ENCODE measurements around the gene FUT3. TPM values are rescaled to one million over a fixed set of nuclear protein-coding genes. Genes with fewer than 3 reads are reported as not detected.
A peak's percentile ranks its signal among the peaks of the same experiment; 100 is the strongest.

The FUT3 gene
- total and polyA plus RNA-seq, 8 donors, result 1.1 to 119 (median 7.8) TPM

DNA sequence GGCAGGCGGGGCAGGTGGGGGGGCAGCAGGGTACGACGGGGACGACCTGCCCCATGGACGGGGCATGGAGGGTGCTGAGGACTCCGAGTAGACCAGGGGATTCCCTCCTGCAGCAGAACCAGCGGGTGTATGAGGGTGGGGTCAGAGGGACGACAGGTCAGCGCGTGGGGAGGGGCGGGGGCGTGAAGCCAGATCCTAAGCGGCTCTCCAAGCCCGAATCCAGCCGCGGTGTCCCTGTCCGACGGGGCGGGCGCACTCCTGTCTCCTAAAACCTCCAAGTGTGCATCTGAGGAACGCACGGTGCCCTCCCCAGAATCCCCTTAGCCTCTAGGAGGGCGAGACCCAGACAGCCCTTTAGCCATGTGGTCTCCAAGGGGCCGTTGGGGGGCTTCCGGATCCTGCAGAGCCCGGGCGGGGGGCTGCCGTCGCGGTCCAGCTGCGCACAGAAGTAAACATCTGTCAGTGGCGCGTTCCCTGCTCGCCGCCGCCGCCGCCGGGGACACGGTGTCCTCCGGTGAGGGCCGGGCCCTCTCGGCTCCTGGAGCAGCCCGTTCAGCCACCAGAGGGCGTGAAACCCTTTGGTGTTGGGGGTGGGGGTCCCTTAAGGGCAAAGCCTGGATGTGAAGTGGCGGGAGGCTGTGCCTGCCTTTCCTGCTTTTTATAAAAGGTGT, 45.7 kb downstream of the FUT3 start:
- Histone ChIP-seq H3K27me3 (peaks cover 0 to 51% (median 20%) of the 10 kb centered on the region in 3 donors), H3K27ac (peak overlapping the region; percentile 69 to 88 (median 77)), H3K4me3 (peak overlapping the region; percentile 44 to 63 (median 58)), H3K9me3 (no peaks in the 10 kb centered on the region), H3K4me1 (peaks cover 26 to 53% (median 50%) of the 10 kb centered on the region in 4 donors), H3K36me3 (peaks cover 0 to 4% (median 0%) of the 10 kb centered on the region in 4 donors)
- intact Hi-C loops (cut with DNase I; ENCODE audit: low total_unique reads), result loop anchor here (10.0 kb wide), 1 partner anchor 89 kb away; no protein-coding TSS in a partner anchor
- TF ChIP-seq POLR2A (IDR thresholded peaks at IDR 0.05) (no peak), POLR2AphosphoS5 (IDR thresholded peaks at IDR 0.05) (peak; percentile 16 to 74 (median 60)), EP300 (IDR thresholded peaks at IDR 0.05) (peak; percentile 58)
- TF ChIP-seq, protein P1, sequence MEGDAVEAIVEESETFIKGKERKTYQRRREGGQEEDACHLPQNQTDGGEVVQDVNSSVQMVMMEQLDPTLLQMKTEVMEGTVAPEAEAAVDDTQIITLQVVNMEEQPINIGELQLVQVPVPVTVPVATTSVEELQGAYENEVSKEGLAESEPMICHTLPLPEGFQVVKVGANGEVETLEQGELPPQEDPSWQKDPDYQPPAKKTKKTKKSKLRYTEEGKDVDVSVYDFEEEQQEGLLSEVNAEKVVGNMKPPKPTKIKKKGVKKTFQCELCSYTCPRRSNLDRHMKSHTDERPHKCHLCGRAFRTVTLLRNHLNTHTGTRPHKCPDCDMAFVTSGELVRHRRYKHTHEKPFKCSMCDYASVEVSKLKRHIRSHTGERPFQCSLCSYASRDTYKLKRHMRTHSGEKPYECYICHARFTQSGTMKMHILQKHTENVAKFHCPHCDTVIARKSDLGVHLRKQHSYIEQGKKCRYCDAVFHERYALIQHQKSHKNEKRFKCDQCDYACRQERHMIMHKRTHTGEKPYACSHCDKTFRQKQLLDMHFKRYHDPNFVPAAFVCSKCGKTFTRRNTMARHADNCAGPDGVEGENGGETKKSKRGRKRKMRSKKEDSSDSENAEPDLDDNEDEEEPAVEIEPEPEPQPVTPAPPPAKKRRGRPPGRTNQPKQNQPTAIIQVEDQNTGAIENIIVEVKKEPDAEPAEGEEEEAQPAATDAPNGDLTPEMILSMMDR (IDR thresholded peaks at IDR 0.05), result peak in 5 of 7 experiments; percentile 72 to 82 (median 80)
- DNase-seq, result peak; percentile 88 to 92
- 1 to 2% (median 2%) methylated on average over 18 to 46 of the region's 46 CpGs for whole genome bisulfite sequencing, 5 donors

DNA sequence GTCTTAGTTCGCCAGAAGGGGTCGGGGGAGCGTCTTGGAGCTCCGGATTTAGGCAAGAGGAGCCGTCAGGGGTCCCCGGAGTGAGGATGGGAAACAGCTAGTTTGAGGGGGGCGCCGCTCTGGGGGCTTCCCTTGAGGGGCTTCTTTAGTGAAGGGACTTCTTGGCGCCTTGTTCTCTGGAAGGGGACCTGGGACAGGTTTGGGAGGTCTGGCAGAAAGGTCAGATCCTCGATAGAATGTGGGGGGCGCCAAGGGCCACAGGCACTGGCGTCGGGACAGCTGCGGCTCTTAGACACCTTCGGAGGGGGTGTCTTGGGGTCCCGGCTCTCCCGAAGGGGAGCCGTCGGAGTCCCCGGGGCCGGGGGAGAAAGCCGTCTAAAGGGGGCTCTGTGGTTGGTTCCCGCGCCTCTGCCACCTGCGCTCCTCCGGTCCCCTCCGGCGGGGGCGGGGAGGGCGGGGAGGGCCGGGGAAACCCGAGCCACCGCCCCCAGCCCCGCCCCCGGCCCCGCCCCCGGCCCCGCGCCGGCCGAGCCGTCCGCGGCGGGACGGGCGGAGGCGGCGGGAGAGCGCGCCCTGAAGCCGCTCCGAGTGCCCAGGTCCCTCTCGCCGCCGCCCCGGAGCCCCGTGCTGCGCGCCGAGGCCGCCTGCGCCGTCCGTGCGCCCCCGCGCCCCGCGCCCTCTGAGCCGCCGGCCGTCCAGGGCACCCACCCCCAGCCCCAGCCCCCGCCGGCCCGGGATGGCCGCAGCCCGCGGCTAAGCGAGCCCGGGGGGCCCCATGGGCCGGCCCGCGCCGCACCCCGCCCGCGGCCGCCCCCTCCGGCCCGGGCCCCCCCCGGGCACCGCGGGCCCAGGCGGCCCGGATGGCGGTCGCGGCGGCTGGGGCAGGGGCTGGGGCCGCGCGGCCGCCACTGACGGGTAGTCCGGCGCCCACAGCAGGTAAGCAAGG, 46.5 kb downstream of the FUT3 start, which contains the start of gene NRTN:
Gene NRTN, plus strand, starts transcription at position 552 of the 946 bp plus-strand sequence. CDS start 19,099 bp downstream, outside the sequence.
- Histone ChIP-seq H3K4me1 (peaks cover 34 to 61% (median 58%) of the 10 kb centered on the region in 4 donors), H3K36me3 (peaks cover 0 to 4% (median 0%) of the 10 kb centered on the region in 4 donors), H3K4me3 (peak within 1 kb of the TSS; percentile 44 to 63 (median 58)), H3K27ac (peak within 1 kb of the TSS; percentile 69 to 88 (median 77)), H3K9me3 (no peaks in the 10 kb centered on the region), H3K27me3 (peaks cover 0 to 59% (median 24%) of the 10 kb centered on the region in 3 donors)
- WGBS, 5 donors, result 1 to 4% (median 2%) methylated on average over 28 to 104 of the region's 107 CpGs
- peak; percentile 69 to 75 for DNase-seq
- intact Hi-C loops (cut with DNase I; ENCODE audit: low total_unique reads), result loop anchor here (10.0 kb wide), 1 partner anchor 90 kb away; no protein-coding TSS in a partner anchor
- no peak for TF ChIP-seq POLR2AphosphoS5 (IDR thresholded peaks at IDR 0.05)
- no peak for TF ChIP-seq POLR2A (IDR thresholded peaks at IDR 0.05)
- TF ChIP-seq, protein P1 (IDR thresholded peaks at IDR 0.05), result no peak
- no peak for TF ChIP-seq EP300 (IDR thresholded peaks at IDR 0.05)

DNA sequence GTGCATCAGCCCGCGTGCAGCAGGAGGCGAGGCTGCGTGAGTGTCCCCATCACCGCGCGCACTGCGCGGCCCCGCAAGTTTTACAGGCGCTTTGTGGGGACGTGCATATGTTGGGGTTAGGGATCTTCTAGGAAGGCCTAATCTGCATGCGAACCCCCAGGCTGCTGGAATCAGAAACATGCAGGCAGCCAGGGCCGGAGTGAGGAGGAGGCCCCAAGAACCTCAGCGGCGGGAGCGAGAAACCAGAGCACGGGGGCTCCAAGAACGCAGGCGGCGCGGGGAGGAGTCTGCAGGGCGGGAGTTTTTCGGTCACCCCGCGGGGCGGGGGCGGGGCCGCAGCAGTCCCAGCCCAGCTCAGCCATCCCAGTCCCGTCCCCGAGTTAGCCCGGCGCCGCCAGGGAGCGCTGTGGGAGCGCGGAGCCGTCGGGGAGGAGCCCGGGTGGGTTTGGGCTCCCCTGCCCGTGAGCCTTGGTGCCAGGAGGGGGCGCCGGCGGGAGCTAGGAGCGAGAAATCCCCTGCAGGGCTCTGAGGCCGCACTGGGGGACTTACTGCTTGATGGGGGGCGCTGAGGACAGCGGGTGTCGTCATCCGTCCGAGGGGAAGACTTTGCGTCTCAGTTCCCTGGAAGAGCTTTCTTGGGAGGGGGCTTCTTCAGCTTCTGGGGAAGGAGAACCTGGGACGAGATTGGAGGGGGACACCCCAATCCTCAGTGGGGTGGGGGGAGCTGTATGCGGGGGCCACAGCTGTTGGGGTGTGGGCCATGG, 47.3 kb downstream of the FUT3 start:
- Histone ChIP-seq H3K27ac (peak overlapping the region; percentile 46 to 88 (median 69)), H3K4me3 (peak overlapping the region; percentile 44 to 63 (median 52)), H3K36me3 (peaks cover 0 to 4% (median 0%) of the 10 kb centered on the region in 4 donors), H3K27me3 (peaks cover 0 to 68% (median 24%) of the 10 kb centered on the region in 3 donors), H3K9me3 (no peaks in the 10 kb centered on the region), H3K4me1 (peaks cover 39 to 69% (median 67%) of the 10 kb centered on the region in 4 donors)
- 0 to 3% (median 1%) methylated on average over 24 to 54 of the region's 54 CpGs for WGBS, 5 donors
- TF ChIP-seq POLR2AphosphoS5 (IDR thresholded peaks at IDR 0.05) (peak in 2 of 3 donors; percentile 12 to 77), EP300 (IDR thresholded peaks at IDR 0.05) (no peak), POLR2A (IDR thresholded peaks at IDR 0.05) (no peak)
- TF ChIP-seq, protein P1 (IDR thresholded peaks at IDR 0.05), result peak in 5 of 7 experiments; percentile 86 to 94 (median 90)
- DNase-seq, result peak; percentile 95 to 98
- intact Hi-C loops (cut with DNase I; ENCODE audit: low total_unique reads), result loop anchor here (10.0 kb wide), 1 partner anchor 91 kb away; no protein-coding TSS in a partner anchor

All from stomach (tissue), 9 donors.